H1 (cell line): ENCODE results near the gene ATG5. TPM values are rescaled to one million over a fixed set of nuclear protein-coding genes. Genes with fewer than 3 reads are reported as not detected.

Source experiments
- CTCF ChIA-PET: fragments of 300-600 bp; sonication (Branson Sonifier 250); formaldehyde crosslinking; loops from one replicate; lab custom pipeline; 2021; ENCODE audit not compliant: partially characterized antibody; lab: Charles Lee
- POLR2A ChIA-PET: fragments of 300-600 bp; sonication (Branson Sonifier 250); formaldehyde crosslinking; loops from one replicate; lab custom pipeline; 2021; ENCODE audit warnings: inconsistent platforms; ENCODE audit not compliant: partially characterized antibody; lab: Charles Lee
- DNase-seq, 2 experiments: peaks; one replicate each; pipeline versions ENCODE4 v3.0.0 to v3.0.0-alpha.2; 2010 to 2022; ENCODE audit warnings: low spot score in 2 of 2, low read depth in 1 of 2, mixed read lengths in 1 of 2
- FAIRE-seq: peaks from 2 replicates; lab custom pipeline; 2011; peaks lifted over from hg19 to GRCh38; lab: Jason Lieb, UNC
- H2AFZ ChIP-seq: 2 replicates; pipeline ENCODE4 v1.8.1; 2012; ENCODE audit warnings: low read length, inconsistent platforms
- H2AK5ac ChIP-seq: 2 replicates; pipeline ENCODE4 v1.6.1; 2013; ENCODE audit warnings: low read depth, low read length
- H2BK120ac ChIP-seq: replicated peaks from 2 replicates; pipeline ENCODE3; 2013; ENCODE audit warnings: low read depth, low read length, inconsistent platforms
- H2BK12ac ChIP-seq: 2 replicates; pipeline ENCODE4 v1.6.1; 2013; ENCODE audit warnings: low read depth, low read length
- H2BK15ac ChIP-seq: 2 replicates; pipeline ENCODE4 v1.6.1; 2013; ENCODE audit warnings: low read length
- H2BK20ac ChIP-seq: 2 replicates; pipeline ENCODE4 v1.6.1; 2013; ENCODE audit warnings: low read length
- H2BK5ac ChIP-seq: 2 replicates; pipeline ENCODE4 v1.6.1; 2013; ENCODE audit warnings: low read depth, low read length
- H3K14ac ChIP-seq: 2 replicates; pipeline ENCODE4 v1.6.1; 2013; ENCODE audit warnings: inconsistent platforms; ENCODE audit not compliant: insufficient read length
- H3K18ac ChIP-seq: 2 replicates; pipeline ENCODE4 v1.6.1; 2013; ENCODE audit warnings: low read length; ENCODE audit errors: extremely low read depth
- H3K23ac ChIP-seq: 2 replicates; pipeline ENCODE4 v1.6.1; 2013; ENCODE audit warnings: inconsistent platforms; ENCODE audit not compliant: insufficient read length
- H3K23me2 ChIP-seq: 2 replicates; pipeline ENCODE4 v1.6.1; 2013; ENCODE audit warnings: low read depth, low read length
- H3K27ac ChIP-seq: 2 replicates; pipeline ENCODE4 v1.6.1; 2011; ENCODE audit warnings: low read depth, low read length, inconsistent platforms
- H3K27me3 ChIP-seq, 4 experiments: replicated peaks in 1 of 4; 1 replicate in 1 of 4; 2 replicates in 3 of 4; pipeline versions ENCODE4 v1.6.1 to v1.8.1; 2011 to 2013; ENCODE audit warnings: low read length in 3 of 4, mild to moderate bottlenecking in 3 of 4, inconsistent platforms in 2 of 4, mixed read lengths in 2 of 4, moderate library complexity in 1 of 4; ENCODE audit not compliant: control insufficient read depth in 3 of 4, insufficient read depth in 3 of 4; ENCODE audit errors: extremely low read depth in 1 of 4
- H3K36me3 ChIP-seq, 4 experiments: 2 replicates each; pipeline versions ENCODE4 v1.6.1 to v1.8.1; 2011 to 2013; ENCODE audit warnings: mild to moderate bottlenecking in 4 of 4, low read length in 3 of 4, moderate library complexity in 2 of 4, control low read depth in 1 of 4, inconsistent platforms in 1 of 4; ENCODE audit not compliant: insufficient read depth in 4 of 4, control insufficient read depth in 2 of 4
- H3K4ac ChIP-seq: replicated peaks from 2 replicates; pipeline ENCODE3; 2013; ENCODE audit warnings: low read length, low read depth, mixed read lengths, inconsistent platforms; ENCODE audit not compliant: insufficient read length
- H3K4me1 ChIP-seq, 4 experiments: replicated peaks in 1 of 4; 1 replicate in 1 of 4; 2 replicates in 3 of 4; pipeline versions ENCODE4 v1.6.1 to v1.8.1; 2011 to 2013; ENCODE audit warnings: low read length in 3 of 4, inconsistent platforms in 2 of 4, mixed read lengths in 1 of 4; ENCODE audit not compliant: insufficient read depth in 4 of 4, control insufficient read depth in 3 of 4
- H3K4me2 ChIP-seq, 2 experiments: 2 replicates each; pipeline versions ENCODE4 v1.6.1 to v1.8.1; 2011 to 2013; ENCODE audit warnings: low read depth in 2 of 2, low read length in 2 of 2, control low read depth in 1 of 2, inconsistent platforms in 1 of 2, mild to moderate bottlenecking in 1 of 2; ENCODE audit not compliant: insufficient read depth in 1 of 2
- H3K4me3 ChIP-seq, 4 experiments: fragments of 200-600, 300-600 bp in 1 of 4; sonication (generic), shearing (Covaris generic), sonication (Bioruptor Twin) in 1 of 4; 2 replicates each; pipeline versions ENCODE4 v1.5.1 to v1.8.1; 2011 to 2016; ENCODE audit warnings: low read length in 4 of 4, low read depth in 3 of 4, control low read depth in 2 of 4, inconsistent platforms in 2 of 4, mild to moderate bottlenecking in 2 of 4, mixed read lengths in 1 of 4, moderate library complexity in 1 of 4; ENCODE audit not compliant: insufficient read depth in 2 of 4; ENCODE audit errors: extremely low read depth in 1 of 4
- H3K56ac ChIP-seq: replicated peaks from 2 replicates; pipeline ENCODE3; 2013; ENCODE audit warnings: low read depth, mild to moderate bottlenecking, mixed read lengths, low read length, inconsistent platforms; ENCODE audit not compliant: insufficient read length
- H3K79me1 ChIP-seq: 2 replicates; pipeline ENCODE4 v1.6.1; 2013; ENCODE audit warnings: low read depth, low read length, control low read depth
- H3K79me2 ChIP-seq, 2 experiments: 2 replicates each; pipeline versions ENCODE4 v1.6.1 to v1.8.1; 2012 to 2013; ENCODE audit warnings: low read length in 2 of 2, mild to moderate bottlenecking in 2 of 2, inconsistent platforms in 1 of 2; ENCODE audit not compliant: insufficient read depth in 2 of 2, control insufficient read depth in 1 of 2
- H3K9ac ChIP-seq, 4 experiments: replicated peaks in 1 of 4; 1 replicate in 1 of 4; 2 replicates in 3 of 4; pipeline versions ENCODE4 v1.6.1 to v1.8.1; 2011 to 2013; ENCODE audit warnings: low read depth in 3 of 4, low read length in 3 of 4, control low read depth in 2 of 4, mild to moderate bottlenecking in 2 of 4, moderate library complexity in 2 of 4, inconsistent platforms in 1 of 4; ENCODE audit errors: extremely low read depth in 1 of 4
- H3K9me3 ChIP-seq, 2 experiments: 2 replicates each; pipeline versions ENCODE4 v1.6.1 to v1.8.1; 2012 to 2013; ENCODE audit warnings: mild to moderate bottlenecking in 2 of 2, moderate library complexity in 2 of 2, control low read depth in 1 of 2, inconsistent platforms in 1 of 2, low read depth in 1 of 2, low read length in 1 of 2, mixed read lengths in 1 of 2; ENCODE audit not compliant: insufficient read depth in 2 of 2
- H4K20me1 ChIP-seq, 2 experiments: replicated peaks in 1 of 2; 2 replicates each; pipeline versions ENCODE3 to v1.8.1; 2011 to 2013; ENCODE audit warnings: inconsistent platforms in 2 of 2, low read length in 2 of 2, mild to moderate bottlenecking in 1 of 2; ENCODE audit not compliant: insufficient read depth in 2 of 2, control insufficient read depth in 1 of 2
- H4K5ac ChIP-seq: 2 replicates; pipeline ENCODE4 v1.6.1; 2013; ENCODE audit warnings: low read length, low read depth, mixed read lengths, inconsistent platforms; ENCODE audit not compliant: insufficient read length
- H4K8ac ChIP-seq: 2 replicates; pipeline ENCODE4 v1.8.0; 2013; ENCODE audit warnings: mild to moderate bottlenecking, moderate library complexity, low read length, inconsistent platforms; ENCODE audit not compliant: insufficient read depth; ENCODE audit errors: extremely low read depth
- H4K91ac ChIP-seq: replicated peaks from 2 replicates; pipeline ENCODE3; 2013; ENCODE audit warnings: low read length, mixed read lengths, inconsistent platforms; ENCODE audit not compliant: insufficient read length
- JUN ChIP-seq: IDR thresholded peaks from 2 replicates; pipeline ENCODE4 v1.6.1; 2011; ENCODE audit warnings: low read depth, mild to moderate bottlenecking, improper control_type of control experiment, low read length
- MAFK ChIP-seq: IDR thresholded peaks from 2 replicates; pipeline ENCODE4 v1.6.1; 2012; ENCODE audit warnings: low read depth, mild to moderate bottlenecking, improper control_type of control experiment, low read length
- RAD21 ChIP-seq, 2 experiments: IDR thresholded peaks in 1 of 2; conservative IDR thresholded peaks in 1 of 2; 2 replicates each; pipeline ENCODE4 v1.6.1; 2011; ENCODE audit warnings: low read depth in 2 of 2, low read length in 2 of 2, improper control_type of control experiment in 1 of 2, inconsistent platforms in 1 of 2, mild to moderate bottlenecking in 1 of 2, moderate library complexity in 1 of 2
- WGBS, 2 experiments: shearing (Covaris generic) in 1 of 2; methylation state at CpG; one replicate each; pipeline versions ENCODE4 v1.1.6 to v1.1.7; 2013 to 2015; ENCODE audit warnings: low lambda C conversion rate in 2 of 2, mixed read lengths in 2 of 2, inconsistent platforms in 1 of 2, low coverage in 1 of 2, missing lambda C conversion rate in 1 of 2; ENCODE audit not compliant: insufficient replicate concordance in 2 of 2, insufficient coverage in 1 of 2, insufficient read length in 1 of 2; ENCODE audit errors: extremely low coverage in 1 of 2, missing lambda C conversion rate in 1 of 2; 5-methylcytosine and 5-hydroxymethylcytosine counted together
- polyA plus RNA-seq, 7 experiments: library from polyadenylated mRNA; depleted of rRNA in 3 of 7; stranded (reverse) in 5 of 7; unstranded in 2 of 7; fragments of >200 nt in 5 of 7; fragments of 200-250 nt in 2 of 7; gene quantifications; 1 replicate in 5 of 7; 2 replicates in 1 of 7; 4 replicates in 1 of 7; pipeline versions ENCODE4 v1.2.1 to v1.2.3, GENCODE V29; 2011 to 2013; ENCODE audit warnings: missing spikeins in 2 of 7, mixed read lengths in 2 of 7
- total RNA-seq: library from RNA; stranded (reverse); fragmentation: NEBNext Ultra II Directional; extraction: Animal tissue kit (Norgen Biotek cat#: 25700); gene quantifications from 2 replicates; pipeline ENCODE4 v1.2.1, GENCODE V29; 2021

ATG5 gene
- total and polyA plus RNA-seq, 2 of the 8 experiments (the other 6 are each of a cell fraction or from before 2014, with no cell fraction given) = 18.2 to 39.0 TPM

DNA sequence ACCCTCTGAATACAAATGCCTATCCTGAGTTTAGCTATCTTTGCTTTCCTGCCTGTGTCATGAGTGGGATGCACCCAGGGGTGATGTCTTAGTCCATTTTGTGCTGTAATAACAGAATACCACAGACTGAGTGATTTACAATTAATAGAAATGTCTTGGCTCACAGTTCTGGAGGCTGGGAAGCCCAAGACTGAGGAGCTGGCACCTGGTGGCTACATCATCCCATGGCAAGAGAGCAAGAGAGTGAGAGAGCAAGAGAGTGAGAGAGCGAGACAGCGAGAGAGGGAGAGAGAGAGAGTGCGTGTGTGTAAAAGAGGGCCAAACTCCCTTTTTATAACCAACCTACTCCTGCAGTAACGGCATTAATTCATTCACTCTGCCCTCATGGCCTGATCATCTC is 162.6 kb downstream of the ATG5 start:
- Histone ChIP-seq H3K56ac (no peak overlapping the region), H3K36me3 (no peaks in the 10 kb centered on the region), H3K23me2 (no peaks in the 10 kb centered on the region), H3K14ac (no peak overlapping the region), H2BK12ac (peak overlapping the region; percentile 56; the same call in 1 of the 2 replicates), H3K4me1 (peaks cover 10 to 15% (median 13%) of the 10 kb centered on the region in 4 experiments), H2BK5ac (no peak overlapping the region), H3K79me1 (no peaks in the 10 kb centered on the region), H3K18ac (peak overlapping the region; percentile 29; the same call in 1 of the 2 replicates), H3K9ac (no peak overlapping the region), H3K27me3 (no peaks in the 10 kb centered on the region; a peak in 1 of 7 replicates), H2BK15ac (no peak overlapping the region), H2AK5ac (no peak overlapping the region), H3K27ac (no peak overlapping the region), H4K5ac (no peak overlapping the region), H4K91ac (no peak overlapping the region), H3K4me3 (no peak overlapping the region), H3K23ac (no peak overlapping the region), H3K79me2 (no peaks in the 10 kb centered on the region), H4K8ac (no peak overlapping the region), H3K4ac (no peak overlapping the region), H2AFZ (peak overlapping the region; percentile 65; the same call in 1 of the 2 replicates), H2BK120ac (no peak overlapping the region), H3K4me2 (no peak overlapping the region), H4K20me1 (no peaks in the 10 kb centered on the region), H3K9me3 (no peaks in the 10 kb centered on the region), H2BK20ac (no peak overlapping the region)
- POLR2A ChIA-PET = interaction anchor here (1.0 kb wide), 1 partner anchor 8 kb away, joined by 3 read pairs; no protein-coding TSS in a partner anchor
- DNase-seq (no peak), FAIRE-seq (no peak)
- 85% methylated on average over 4 of the region's 4 CpGs; no CpG with 5 or more reads in 1 of the 2 experiments for WGBS, 2 experiments
- CTCF ChIA-PET = interaction anchor here (0.6 to 2.7 kb wide), 6 partner anchors 8 to 77 kb away, joined by 4 to 9 read pairs (median 6); partner anchors contain the start of gene PRDM1
- TF ChIP-seq MAFK (no peak), JUN (no peak), RAD21 (IDR thresholded peaks at IDR 0.05 in 1 of 2, conservative IDR thresholded peaks at IDR 0.05 in 1 of 2; ENCODE audit: low read depth in 2 of 2, low read length in 2 of 2) (0 out of 4 replicates have a peak, but pooled peaks of 1 of the 2 experiments have one; percentile 5)
